Measurements from ENCODE around the gene SOCS3.
"Not testable (repeated sequence)": the region's sequence is repeated elsewhere in the genome, so short reads cannot be mapped to it uniquely, and the experiment has no call there.

Gene SOCS3

GRCh38 chr17:78348055-78348770, 11.7 kb downstream of the SOCS3 start:
- no peak for DNase-seq (ENCODE audit: low read depth)

DNA sequence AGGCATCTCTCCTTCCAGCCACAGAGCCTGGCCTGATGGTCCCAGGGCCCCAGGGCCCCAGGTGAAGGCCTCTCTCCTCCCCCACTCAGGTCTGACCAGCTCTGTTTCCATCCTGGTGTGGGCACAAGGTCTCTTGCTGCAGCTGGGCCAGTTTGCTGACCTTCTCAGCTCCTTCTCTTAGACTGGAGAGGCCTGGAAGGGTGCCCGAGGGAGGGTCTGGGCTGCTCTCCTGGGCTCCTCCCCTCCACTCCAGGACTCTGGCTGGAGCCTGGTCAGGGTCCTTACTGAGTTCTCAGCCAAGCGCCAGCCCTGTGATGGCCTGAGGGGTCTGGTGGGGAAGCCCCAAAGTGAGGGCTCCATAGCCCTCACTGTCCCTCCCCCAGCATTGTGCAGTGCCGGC, 12.4 kb downstream of the SOCS3 start:
- no peak for DNase-seq (ENCODE audit: low read depth)

GRCh38 chr17:78346605-78347250, 13.1 kb downstream of the SOCS3 start:
- DNase-seq (ENCODE audit: low read depth) = no peak

DNA sequence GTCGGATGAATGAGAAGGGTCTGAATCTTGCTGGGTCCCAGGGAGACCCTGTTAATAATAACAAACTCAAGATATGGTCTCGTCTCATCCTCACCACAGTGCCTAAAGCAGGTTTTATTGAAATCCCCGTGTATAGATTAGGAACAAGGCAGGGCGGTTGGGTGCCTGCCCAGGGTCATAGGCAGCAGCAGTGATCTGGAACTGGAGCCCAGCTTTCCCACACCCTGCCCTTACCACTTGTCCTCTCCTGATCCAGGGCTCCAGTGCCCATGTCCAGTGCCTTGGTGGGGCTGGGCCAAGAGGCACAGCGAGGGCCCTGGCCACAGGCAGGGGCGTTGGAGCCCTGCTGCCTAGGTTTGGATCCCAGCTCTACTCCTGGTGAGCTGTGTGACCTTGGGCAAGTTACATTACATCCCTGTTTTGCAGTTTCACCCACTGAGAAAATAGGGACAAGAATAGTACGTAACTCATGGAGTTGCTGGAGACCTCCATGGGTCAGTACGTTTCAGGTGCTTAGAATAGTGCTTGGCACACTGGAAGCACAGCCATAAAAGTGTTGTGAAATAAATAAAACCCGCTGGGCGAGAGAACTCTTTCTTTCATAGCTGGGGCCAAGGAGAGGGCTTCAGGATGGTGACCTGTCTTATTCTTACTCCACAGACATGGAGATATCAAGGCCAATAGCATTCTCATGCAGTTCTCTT, 13.9 kb downstream of the SOCS3 start:
- no peak for DNase-seq (ENCODE audit: low read depth)

DNA sequence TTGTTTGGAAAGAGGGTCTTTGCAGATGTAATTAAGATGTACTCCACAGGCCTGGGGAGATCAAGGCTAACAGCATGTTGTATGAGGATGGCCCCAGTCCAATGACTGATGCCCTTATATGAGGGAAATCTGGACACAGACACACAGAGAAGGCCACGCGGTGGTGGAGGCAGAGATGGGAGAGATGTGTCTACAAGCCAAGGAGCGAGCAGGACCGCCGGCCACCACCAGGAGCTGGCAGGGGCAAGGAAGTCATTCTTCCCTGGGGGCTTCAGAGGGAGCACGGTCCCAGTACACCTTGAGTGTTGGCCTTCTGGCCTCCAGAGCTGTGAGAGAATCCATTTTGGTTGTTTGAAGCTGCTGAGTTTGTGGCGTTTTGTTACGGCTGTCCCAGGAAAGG, 14.7 kb downstream of the SOCS3 start:
- DNase-seq (ENCODE audit: low read depth) = no peak

DNA sequence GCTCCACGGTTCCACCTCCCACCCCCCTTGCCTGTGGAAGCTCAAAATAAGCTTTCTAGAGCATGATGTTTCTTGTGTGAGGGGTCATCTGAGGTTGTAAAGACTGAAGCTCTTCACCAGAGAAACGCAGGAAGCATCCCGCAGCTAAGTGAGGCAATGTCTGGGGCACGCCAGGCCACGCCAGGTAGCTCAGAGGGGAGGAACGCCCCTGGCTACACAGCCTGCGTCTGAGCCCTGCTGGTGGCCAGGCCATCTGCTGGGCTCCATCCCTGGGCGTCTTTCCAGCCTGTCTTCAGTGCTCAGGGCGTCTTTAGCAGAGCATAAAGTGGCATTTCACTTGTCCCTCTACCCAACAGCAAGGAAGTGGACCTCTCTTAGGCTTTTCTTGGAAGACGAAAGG, 15.2 kb downstream of the SOCS3 start:
- DNase-seq (ENCODE audit: low read depth) = no peak

DNA sequence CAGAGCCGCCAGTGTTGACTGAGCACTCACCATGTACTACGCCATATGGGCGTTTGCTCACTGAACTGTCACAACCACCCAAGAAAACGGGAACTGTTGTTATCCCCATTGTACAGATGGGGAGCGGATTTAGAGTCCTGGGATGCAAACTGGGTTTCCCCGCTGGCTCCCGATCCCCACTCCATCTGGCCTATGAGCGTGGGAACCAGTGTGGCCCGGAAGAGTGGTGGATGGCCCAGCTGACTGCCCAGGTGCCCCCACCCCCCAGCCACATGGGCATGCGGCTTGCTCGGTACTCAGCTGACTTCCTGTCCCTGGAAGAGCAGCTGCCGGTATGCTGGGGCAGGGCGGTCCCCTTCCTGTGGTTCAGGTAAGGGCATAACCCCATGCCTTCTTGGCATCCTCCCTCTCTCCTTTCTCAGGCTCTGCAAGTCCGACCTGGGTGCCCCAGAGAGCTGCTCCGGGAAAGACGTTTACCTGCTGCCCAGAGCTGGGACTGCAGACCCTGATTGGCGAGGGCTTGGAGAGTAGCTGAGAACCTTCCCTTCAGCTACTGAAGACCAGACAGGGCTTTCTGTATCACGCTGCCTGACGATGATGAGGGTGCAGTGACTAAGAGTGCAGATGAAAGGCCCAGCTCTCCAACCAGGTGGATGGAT, 16.2 kb downstream of the SOCS3 start:
- DNase-seq (ENCODE audit: low read depth) = peak; percentile 58

- DNase-seq (ENCODE audit: low read depth) = no peak
Observed at GRCh38 chr17:78343187-78343542, 16.7 kb downstream of the SOCS3 start.

- DNase-seq (ENCODE audit: low read depth) = no peak
Observed at GRCh38 chr17:78342449-78343186, 17.3 kb downstream of the SOCS3 start.

- DNase-seq (ENCODE audit: low read depth) = no peak
Observed at GRCh38 chr17:78341559-78342448, 18.1 kb downstream of the SOCS3 start.

DNA sequence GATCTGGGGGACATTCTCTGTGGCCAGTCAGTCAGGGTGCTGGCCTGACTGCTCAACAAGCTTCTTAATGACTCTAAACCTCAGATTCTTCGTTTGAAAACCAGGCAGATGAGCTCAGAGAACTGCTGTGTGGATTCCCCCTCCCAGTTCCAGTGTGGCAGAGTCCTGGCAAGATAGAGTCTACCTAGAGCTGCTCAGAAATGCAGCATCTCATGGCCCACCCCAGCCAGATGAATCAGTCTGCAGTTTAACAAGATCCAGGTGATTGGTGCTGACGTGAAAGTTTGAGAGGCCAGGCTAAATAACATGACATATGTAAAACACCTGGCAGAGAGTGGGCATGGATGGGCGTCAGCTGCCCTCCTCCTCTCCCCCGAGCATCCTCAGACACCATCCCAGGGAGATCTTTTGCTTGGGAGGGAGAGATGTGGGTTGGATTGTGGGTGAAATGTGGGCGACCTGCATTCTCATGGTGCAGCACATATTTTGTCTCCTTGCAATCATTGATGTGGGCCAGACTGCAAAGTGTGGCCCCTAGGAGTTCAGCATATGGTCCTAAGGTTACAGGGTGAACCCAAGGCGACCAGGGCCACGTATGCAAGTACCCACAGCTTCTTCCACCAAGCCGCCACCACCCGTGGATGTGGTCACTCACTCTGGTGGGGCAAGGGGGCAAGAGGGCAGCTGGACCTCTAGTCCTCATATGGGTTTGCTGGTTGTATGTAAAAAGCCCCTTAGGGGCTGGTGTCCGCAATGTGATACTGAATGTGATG, 19.5 kb downstream of the SOCS3 start:
- DNase-seq (ENCODE audit: low read depth) = no peak

DNA sequence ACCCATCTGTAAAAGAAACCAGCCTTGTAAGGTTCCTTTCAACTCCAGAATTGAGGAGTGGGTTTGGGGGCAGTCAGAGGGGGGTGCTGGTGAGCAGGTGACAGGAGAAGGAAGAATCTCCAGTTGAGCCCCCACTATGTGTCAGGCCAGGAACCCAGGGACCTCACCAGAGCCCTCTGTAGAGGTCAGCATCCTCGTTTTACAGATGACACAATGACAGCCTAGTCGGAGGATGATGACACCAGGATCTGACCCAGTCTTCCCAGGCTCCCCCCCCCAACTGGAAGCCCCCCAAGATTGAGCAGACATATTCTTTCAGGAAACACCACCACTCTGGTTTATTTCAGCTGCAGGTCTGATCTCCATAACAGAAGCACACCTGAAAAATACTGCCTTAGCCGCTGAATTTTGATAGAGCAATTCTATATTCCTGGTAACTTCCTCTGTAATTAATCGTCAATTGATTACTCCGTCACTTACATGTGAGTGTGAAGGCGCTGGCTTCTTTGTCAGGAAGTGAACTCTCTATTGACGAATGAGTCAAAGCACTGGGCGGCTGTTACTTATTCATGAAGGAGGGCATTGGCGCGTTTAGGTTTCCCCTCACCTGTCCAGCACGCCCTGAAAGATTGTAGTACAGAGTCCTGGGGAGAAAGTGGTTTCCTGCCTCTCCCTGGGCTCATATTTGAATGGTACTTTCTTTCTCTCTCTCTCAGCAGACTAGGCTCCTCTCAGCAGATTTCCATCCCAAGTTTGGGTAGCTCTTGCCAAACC, 21.2 kb downstream of the SOCS3 start:
- DNase-seq (ENCODE audit: low read depth) = no peak

DNA sequence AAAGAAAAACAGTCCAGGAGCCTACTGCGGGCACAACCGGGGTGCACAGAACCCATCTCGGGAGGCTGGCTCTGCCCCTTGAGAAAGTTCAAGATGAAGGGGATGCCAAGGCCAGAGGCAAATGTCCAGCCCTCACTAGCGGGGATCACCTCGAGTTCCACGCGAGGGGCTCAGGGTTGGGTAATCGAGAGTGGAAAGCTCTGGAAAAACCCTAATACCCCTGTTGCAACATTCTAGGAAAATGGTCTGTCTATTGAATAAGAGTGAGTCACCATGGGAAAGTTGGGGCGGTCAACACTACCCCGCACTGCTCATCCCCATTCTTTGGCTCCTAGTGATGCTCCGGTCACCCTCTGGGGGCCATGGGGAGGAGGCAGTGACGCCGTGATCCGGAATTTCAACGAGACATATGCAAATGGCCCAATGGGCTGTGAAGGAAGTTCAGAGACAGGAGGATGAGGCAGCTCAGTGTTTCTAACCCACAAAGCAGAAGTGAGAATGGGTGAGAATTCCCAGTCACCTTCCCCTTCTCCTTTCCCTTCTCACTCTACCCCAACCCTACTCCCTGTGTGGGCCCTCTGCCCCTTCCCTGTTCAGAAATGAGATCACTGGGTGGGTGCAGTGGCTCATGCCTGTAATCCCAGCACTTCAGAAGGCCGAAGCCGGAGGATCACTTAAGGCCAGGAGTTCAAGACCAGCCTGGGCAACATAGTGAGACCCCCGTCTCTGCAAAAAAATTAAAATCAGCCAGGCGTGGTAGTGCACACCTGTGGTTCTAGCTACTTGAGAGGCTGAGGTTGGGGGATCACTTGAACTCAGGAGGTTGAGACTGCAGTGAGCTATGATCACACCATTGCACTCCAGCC, 22.4 kb downstream of the SOCS3 start:
- DNase-seq (ENCODE audit: low read depth) = no peak

DNA sequence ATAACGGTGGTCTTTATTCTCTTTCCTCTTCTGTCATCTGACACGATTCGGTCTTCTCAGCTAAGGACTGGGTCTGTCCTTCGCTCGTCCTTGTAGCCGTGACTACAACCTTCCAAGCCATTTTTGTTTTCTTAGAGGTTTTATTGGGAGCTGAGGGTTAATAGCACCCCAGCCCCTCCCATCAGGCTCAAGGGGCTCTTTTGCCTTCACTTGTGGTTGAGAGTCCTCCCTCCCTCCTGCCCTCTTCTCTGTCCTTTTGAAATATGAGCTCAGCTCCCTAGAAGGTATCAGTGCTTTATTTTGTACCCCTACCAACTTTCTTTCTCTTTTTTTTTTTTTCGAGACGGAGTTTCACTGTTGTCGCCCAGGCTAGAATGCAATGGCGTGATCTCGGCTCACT, 24.7 kb downstream of the SOCS3 start:
- no peak for DNase-seq (ENCODE audit: low read depth)

DNA sequence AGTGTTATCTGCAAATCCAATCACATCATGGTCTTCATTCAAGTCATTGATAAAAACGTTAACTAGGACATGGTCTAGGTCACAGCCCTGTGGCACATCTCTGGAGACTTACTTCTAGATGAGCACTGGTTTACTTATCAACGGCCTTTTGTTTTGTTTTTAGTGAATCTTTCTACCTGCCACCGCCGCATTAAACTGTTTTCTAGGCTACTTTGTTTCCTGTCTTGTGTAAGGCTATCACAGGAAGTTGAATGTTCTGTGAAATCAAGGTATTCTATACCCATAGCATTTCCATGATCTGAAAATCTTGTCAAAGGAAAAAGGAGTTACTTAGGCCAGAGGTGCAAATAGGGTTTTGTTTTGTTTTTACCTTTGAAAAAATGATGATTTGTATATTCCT, 26.9 kb downstream of the SOCS3 start:
- no peak for DNase-seq (ENCODE audit: low read depth)

- not testable (repeated sequence) for DNase-seq (ENCODE audit: low read depth)
Observed at GRCh38 chr17:78331355-78331754, 28.5 kb downstream of the SOCS3 start.

DNA sequence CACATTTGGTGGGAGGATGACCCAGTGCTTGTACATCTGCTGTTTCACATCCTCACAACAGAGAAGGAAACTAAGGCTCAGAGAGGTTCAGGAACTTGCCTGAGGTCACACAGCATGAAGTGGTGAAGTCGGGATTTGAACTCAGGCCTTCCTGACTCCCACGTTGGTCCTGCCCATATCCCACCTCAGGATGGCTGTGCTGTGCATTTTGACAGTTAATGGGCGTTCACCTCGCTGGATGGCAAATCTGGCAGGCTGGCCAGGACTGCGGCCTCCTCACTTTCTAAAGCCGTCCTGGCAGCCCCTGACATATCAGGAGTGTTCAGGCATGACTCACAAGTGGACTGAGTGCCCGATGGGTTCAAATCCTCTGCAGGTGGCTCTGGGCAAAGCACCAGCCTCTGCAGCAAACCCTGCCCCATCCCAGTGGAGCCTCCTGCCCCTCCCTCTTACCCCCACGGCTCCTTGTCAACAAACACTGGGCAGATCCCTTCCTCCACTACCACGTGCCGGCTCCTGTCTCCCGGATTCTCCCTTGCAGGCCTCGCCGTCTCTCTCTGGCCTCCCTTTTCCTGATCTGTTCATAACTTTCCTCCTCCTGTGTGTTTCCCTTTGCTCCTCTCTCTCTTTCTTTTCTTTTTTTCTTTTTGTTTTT, 29.2 kb downstream of the SOCS3 start:
- no peak for DNase-seq (ENCODE audit: low read depth)

Measured in activated T-cell treated with anti-CD3 and anti-CD28 coated beads for 1 hour (primary cell).